Measurements from ENCODE around the gene SNRNP40. TPM values are rescaled to one million over a fixed set of nuclear protein-coding genes. Genes with fewer than 3 reads are reported as not detected.

The SNRNP40 gene
- total RNA-seq, 1 experiment from 2014 or later, result 103 TPM

DNA sequence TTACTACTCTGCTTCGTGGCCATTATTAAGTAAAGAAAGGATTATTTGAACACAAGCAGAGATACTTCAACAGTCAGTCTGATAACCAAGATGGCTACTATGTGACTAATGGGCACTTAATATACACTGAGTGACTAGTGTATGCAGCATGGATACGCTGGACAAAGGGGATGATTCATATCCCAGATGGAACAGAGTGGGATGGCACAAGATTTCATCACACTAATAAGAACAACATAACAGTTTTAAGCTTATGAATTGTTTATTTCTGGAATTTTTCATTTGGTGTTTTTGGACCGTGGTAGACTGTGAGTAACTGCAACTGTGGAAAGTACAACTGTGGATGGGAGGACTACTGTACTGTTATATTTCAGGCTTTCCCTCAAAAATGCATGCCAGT lies 9.7 kb upstream of the SNRNP40 start:
- POLR2A ChIA-PET, result no interaction called here
- ATAC-seq, result no peak
- no peak for DNase-seq (ENCODE audit: low spot score)
- Mint-ChIP-seq H3K27me3 (ENCODE audit: low read depth) (no peaks in the 10 kb centered on the region), H3K27ac (peak overlapping the region; percentile 55), H3K4me1 (peaks cover 18% of the 10 kb centered on the region), H3K36me3 (peaks cover 15% of the 10 kb centered on the region), H3K4me3 (no peak overlapping the region), H3K9me3 (no peaks in the 10 kb centered on the region)
- TF ChIP-seq, protein P1, sequence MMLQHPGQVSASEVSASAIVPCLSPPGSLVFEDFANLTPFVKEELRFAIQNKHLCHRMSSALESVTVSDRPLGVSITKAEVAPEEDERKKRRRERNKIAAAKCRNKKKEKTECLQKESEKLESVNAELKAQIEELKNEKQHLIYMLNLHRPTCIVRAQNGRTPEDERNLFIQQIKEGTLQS (CRISPR knock-in tag; conservative IDR thresholded peaks at IDR 0.05), result no peak
- no peak for TF ChIP-seq FOXP4 (CRISPR knock-in tag; IDR thresholded peaks at IDR 0.05)
- no peak for TF ChIP-seq CREM (CRISPR knock-in tag; IDR thresholded peaks at IDR 0.05)
- TF ChIP-seq ZMAT4 (CRISPR knock-in tag; IDR thresholded peaks at IDR 0.05), result no peak
- TF ChIP-seq MXD4 (CRISPR knock-in tag; IDR thresholded peaks at IDR 0.05; ENCODE audit: borderline replicate concordance), result no peak
- no peak for TF ChIP-seq ZNF396 (CRISPR knock-in tag; IDR thresholded peaks at IDR 0.05; ENCODE audit: borderline replicate concordance)
- no peak for TF ChIP-seq ZNF232 (CRISPR knock-in tag; IDR thresholded peaks at IDR 0.05)
- TF ChIP-seq, protein P2, sequence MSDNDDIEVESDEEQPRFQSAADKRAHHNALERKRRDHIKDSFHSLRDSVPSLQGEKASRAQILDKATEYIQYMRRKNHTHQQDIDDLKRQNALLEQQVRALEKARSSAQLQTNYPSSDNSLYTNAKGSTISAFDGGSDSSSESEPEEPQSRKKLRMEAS (CRISPR knock-in tag; IDR thresholded peaks at IDR 0.05), result no peak
- TF ChIP-seq, protein P3, sequence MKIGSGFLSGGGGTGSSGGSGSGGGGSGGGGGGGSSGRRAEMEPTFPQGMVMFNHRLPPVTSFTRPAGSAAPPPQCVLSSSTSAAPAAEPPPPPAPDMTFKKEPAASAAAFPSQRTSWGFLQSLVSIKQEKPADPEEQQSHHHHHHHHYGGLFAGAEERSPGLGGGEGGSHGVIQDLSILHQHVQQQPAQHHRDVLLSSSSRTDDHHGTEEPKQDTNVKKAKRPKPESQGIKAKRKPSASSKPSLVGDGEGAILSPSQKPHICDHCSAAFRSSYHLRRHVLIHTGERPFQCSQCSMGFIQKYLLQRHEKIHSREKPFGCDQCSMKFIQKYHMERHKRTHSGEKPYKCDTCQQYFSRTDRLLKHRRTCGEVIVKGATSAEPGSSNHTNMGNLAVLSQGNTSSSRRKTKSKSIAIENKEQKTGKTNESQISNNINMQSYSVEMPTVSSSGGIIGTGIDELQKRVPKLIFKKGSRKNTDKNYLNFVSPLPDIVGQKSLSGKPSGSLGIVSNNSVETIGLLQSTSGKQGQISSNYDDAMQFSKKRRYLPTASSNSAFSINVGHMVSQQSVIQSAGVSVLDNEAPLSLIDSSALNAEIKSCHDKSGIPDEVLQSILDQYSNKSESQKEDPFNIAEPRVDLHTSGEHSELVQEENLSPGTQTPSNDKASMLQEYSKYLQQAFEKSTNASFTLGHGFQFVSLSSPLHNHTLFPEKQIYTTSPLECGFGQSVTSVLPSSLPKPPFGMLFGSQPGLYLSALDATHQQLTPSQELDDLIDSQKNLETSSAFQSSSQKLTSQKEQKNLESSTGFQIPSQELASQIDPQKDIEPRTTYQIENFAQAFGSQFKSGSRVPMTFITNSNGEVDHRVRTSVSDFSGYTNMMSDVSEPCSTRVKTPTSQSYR (CRISPR knock-in tag; IDR thresholded peaks at IDR 0.05), result no peak
- TF ChIP-seq NR3C1 (CRISPR knock-in tag; conservative IDR thresholded peaks at IDR 0.05; ENCODE audit: low read depth), result no peak
- TF ChIP-seq, protein P4, sequence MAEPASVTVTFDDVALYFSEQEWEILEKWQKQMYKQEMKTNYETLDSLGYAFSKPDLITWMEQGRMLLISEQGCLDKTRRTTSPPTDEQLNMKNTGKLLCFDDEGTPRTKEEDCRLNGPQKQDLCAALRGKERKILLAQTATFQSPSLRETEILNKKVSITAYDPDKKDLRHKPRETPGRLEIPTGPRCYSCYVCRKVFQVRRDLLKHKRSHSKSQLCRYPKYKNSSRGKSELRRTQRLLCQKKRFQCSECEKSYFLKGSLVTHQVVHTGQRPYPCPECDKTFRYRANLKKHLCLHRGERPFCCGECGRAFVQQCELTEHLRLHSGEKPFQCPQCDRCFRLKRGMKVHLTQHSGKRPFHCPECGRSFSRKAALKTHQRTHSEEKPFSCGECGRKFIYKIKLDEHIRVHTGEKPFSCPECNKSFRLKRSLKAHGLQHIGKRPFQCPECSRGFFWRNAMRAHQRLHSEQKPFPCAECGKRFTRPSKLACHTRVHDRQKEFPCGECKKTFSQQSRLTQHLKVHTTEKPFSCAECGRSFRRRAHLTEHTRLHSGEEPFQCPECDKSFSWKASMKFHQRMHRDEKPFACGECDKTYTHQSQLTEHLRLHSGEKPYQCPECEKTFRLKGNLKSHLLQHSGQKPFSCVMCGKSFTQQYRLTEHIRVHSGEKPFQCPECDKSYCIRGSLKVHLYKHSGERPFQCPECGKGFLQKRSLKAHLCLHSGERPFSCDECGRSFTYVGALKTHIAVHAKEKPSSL (CRISPR knock-in tag; conservative IDR thresholded peaks at IDR 0.05), result no peak
- no peak for TF ChIP-seq ZNF263 (CRISPR knock-in tag; IDR thresholded peaks at IDR 0.05; ENCODE audit: low read depth)
- no peak for TF ChIP-seq ETV6 (CRISPR knock-in tag; IDR thresholded peaks at IDR 0.05)
- TF ChIP-seq ESRRA (CRISPR knock-in tag; IDR thresholded peaks at IDR 0.05; ENCODE audit: borderline replicate concordance), result no peak
- no peak for TF ChIP-seq EMX1 (CRISPR knock-in tag; IDR thresholded peaks at IDR 0.05)
- TF ChIP-seq SP1 (CRISPR knock-in tag; conservative IDR thresholded peaks at IDR 0.05), result no peak
- TF ChIP-seq NFATC4 (CRISPR knock-in tag; IDR thresholded peaks at IDR 0.05), result no peak
- TF ChIP-seq, protein P5, sequence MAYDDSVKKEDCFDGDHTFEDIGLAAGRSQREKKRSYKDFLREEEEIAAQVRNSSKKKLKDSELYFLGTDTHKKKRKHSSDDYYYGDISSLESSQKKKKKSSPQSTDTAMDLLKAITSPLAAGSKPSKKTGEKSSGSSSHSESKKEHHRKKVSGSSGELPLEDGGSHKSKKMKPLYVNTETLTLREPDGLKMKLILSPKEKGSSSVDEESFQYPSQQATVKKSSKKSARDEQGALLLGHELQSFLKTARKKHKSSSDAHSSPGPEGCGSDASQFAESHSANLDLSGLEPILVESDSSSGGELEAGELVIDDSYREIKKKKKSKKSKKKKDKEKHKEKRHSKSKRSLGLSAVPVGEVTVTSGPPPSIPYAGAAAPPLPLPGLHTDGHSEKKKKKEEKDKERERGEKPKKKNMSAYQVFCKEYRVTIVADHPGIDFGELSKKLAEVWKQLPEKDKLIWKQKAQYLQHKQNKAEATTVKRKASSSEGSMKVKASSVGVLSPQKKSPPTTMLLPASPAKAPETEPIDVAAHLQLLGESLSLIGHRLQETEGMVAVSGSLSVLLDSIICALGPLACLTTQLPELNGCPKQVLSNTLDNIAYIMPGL (CRISPR knock-in tag; IDR thresholded peaks at IDR 0.05), result no peak
- CTCF ChIA-PET, result no interaction called here

Data from WTC11 (cell line).